ENCODE results near the gene AKAP12. TPM values are rescaled to one million over a fixed set of nuclear protein-coding genes. Genes with fewer than 3 reads are reported as not detected.

AKAP12 gene
- polyA plus RNA-seq, 1 donor (not counting 4 experiments of a cell fraction or from before 2014, with no cell fraction given): 0.56 TPM

GRCh38 chr6:151326116-151326825, 86.5 kb downstream of the AKAP12 start:
- FAIRE-seq (no peak), DNase-seq (ENCODE audit: low read depth, low spot score) (no peak)
- no peak overlapping the region for H3K9ac ChIP-seq (ENCODE audit: control insufficient read depth, extremely low read depth, insufficient read depth, low read length)
- no peaks in the 10 kb centered on the region for H3K79me2 ChIP-seq (ENCODE audit: control insufficient read depth, insufficient read depth, low read length)
- H3K27me3 ChIP-seq (ENCODE audit: control insufficient read depth, extremely low read depth, insufficient read depth, low read length): no peaks in the 10 kb centered on the region
- no peaks in the 10 kb centered on the region for H3K9me1 ChIP-seq (ENCODE audit: control insufficient read depth, extremely low read depth, insufficient read depth, low read length)
- H3K27ac ChIP-seq (ENCODE audit: control insufficient read depth, insufficient read depth, low read length): no peak overlapping the region
- dilution Hi-C loops (cut with MboI; ENCODE audit: extremely low pct_ligation_motif_present, low sequenced_read_pairs): no loop called here
- H3K4me2 ChIP-seq (ENCODE audit: control insufficient read depth, extremely low read depth, insufficient read depth, low read depth, low read length): peak overlapping the region; percentile 86
- H3K9me3 ChIP-seq (ENCODE audit: control insufficient read depth, low read depth, low read length): no peaks in the 10 kb centered on the region
- TF ChIP-seq, protein P1, sequence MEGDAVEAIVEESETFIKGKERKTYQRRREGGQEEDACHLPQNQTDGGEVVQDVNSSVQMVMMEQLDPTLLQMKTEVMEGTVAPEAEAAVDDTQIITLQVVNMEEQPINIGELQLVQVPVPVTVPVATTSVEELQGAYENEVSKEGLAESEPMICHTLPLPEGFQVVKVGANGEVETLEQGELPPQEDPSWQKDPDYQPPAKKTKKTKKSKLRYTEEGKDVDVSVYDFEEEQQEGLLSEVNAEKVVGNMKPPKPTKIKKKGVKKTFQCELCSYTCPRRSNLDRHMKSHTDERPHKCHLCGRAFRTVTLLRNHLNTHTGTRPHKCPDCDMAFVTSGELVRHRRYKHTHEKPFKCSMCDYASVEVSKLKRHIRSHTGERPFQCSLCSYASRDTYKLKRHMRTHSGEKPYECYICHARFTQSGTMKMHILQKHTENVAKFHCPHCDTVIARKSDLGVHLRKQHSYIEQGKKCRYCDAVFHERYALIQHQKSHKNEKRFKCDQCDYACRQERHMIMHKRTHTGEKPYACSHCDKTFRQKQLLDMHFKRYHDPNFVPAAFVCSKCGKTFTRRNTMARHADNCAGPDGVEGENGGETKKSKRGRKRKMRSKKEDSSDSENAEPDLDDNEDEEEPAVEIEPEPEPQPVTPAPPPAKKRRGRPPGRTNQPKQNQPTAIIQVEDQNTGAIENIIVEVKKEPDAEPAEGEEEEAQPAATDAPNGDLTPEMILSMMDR (optimal IDR thresholded peaks at IDR 0.05 in 1 of 3, IDR thresholded peaks at IDR 0.05 in 1 of 3, conservative IDR thresholded peaks at IDR 0.05 in 1 of 3; ENCODE audit: extremely low read depth in 1 of 3, insufficient read depth in 2 of 3, low read length in 3 of 3): no peak
- TF ChIP-seq EZH2 (IDR thresholded peaks at IDR 0.05; ENCODE audit: low read length): no peak
- H3K4me1 ChIP-seq (ENCODE audit: control insufficient read depth, extremely low read depth, insufficient read depth, low read length): peaks cover 9% of the 10 kb centered on the region
- peak overlapping the region in 2 of 3 experiments; percentile 12 to 55 for H3K4me3 ChIP-seq (ENCODE audit: control insufficient read depth in 2 of 3, extremely low read depth in 1 of 3, insufficient read depth in 2 of 3, low read depth in 1 of 3, low read length in 3 of 3)
- H3K36me3 ChIP-seq (ENCODE audit: control insufficient read depth in 2 of 2, extremely low read depth in 1 of 2, insufficient read depth in 2 of 2, low read length in 2 of 2): no peaks in the 10 kb centered on the region
- H4K20me1 ChIP-seq (ENCODE audit: control insufficient read depth, extremely low read depth, insufficient read depth, low read length): no peaks in the 10 kb centered on the region
- H2AFZ ChIP-seq (ENCODE audit: control insufficient read depth, low read length): peak overlapping the region; percentile 50

- Histone ChIP-seq H3K79me2 (ENCODE audit: control insufficient read depth, insufficient read depth, low read length) (no peaks in the 10 kb centered on the region), H3K9me1 (ENCODE audit: control insufficient read depth, extremely low read depth, insufficient read depth, low read length) (no peaks in the 10 kb centered on the region), H3K27me3 (ENCODE audit: control insufficient read depth, extremely low read depth, insufficient read depth, low read length) (no peaks in the 10 kb centered on the region), H3K4me2 (ENCODE audit: control insufficient read depth, extremely low read depth, insufficient read depth, low read depth, low read length) (no peak overlapping the region), H3K27ac (ENCODE audit: control insufficient read depth, insufficient read depth, low read length) (no peak overlapping the region), H3K4me1 (ENCODE audit: control insufficient read depth, extremely low read depth, insufficient read depth, low read length) (peaks cover 9% of the 10 kb centered on the region), H3K9me3 (ENCODE audit: control insufficient read depth, low read depth, low read length) (no peaks in the 10 kb centered on the region), H2AFZ (ENCODE audit: control insufficient read depth, low read length) (no peak overlapping the region), H3K36me3 (ENCODE audit: control insufficient read depth in 2 of 2, extremely low read depth in 1 of 2, insufficient read depth in 2 of 2, low read length in 2 of 2) (no peaks in the 10 kb centered on the region), H3K9ac (ENCODE audit: control insufficient read depth, extremely low read depth, insufficient read depth, low read length) (no peak overlapping the region), H4K20me1 (ENCODE audit: control insufficient read depth, extremely low read depth, insufficient read depth, low read length) (no peaks in the 10 kb centered on the region), H3K4me3 (ENCODE audit: control insufficient read depth in 2 of 3, extremely low read depth in 1 of 3, insufficient read depth in 2 of 3, low read depth in 1 of 3, low read length in 3 of 3) (no peak overlapping the region)
- TF ChIP-seq, protein P1 (optimal IDR thresholded peaks at IDR 0.05 in 1 of 3, IDR thresholded peaks at IDR 0.05 in 1 of 3, conservative IDR thresholded peaks at IDR 0.05 in 1 of 3; ENCODE audit: extremely low read depth in 1 of 3, insufficient read depth in 2 of 3, low read length in 3 of 3): no peak
- dilution Hi-C loops (cut with MboI; ENCODE audit: extremely low pct_ligation_motif_present, low sequenced_read_pairs): no loop called here
- DNase-seq (ENCODE audit: low read depth, low spot score) (no peak), FAIRE-seq (no peak)
Measured at GRCh38 chr6:151327101-151327500, 87.3 kb downstream of the AKAP12 start.
